Epithelial cell of esophagus (primary cell): Measurements from ENCODE around the gene CTSE.

Experiments used
- DNase-seq: peaks from one replicate; pipeline ENCODE4 v3.0.0; 2010; ENCODE audit warnings: low read depth
- H3K4me3 ChIP-seq: 2 replicates; pipeline ENCODE4 v1.5.1; 2011; ENCODE audit warnings: mild to moderate bottlenecking, low read length, control low read depth
- TF ChIP-seq, protein P1 (sequence below): IDR thresholded peaks from 2 replicates; pipeline ENCODE4 v1.5.1; 2011; ENCODE audit warnings: low read depth, mild to moderate bottlenecking, low read length, control low read depth, inconsistent platforms; ENCODE audit not compliant: insufficient read depth; ENCODE audit errors: missing control alignments

The CTSE gene

DNA sequence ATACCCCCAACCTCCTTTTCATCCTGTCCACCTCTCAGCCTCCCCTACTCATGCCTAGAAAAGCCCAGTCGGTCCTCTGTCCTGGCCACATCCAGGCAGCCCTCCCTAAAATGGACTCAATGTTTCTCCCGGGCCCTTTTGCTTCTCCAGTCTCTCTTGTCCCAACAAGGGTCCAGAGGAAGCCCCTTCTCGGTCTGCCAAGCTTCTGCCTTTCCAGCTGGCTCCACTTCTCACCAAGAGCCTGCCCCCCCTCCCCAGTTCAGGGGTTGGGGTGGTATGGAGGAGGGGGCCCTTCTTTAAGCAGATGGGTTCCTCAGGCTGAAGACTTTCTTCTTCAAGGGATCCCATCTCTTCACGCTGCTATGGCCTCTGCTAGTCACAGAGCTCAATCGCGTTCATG, 44.4 kb downstream of the CTSE start:
- TF ChIP-seq, protein P1, sequence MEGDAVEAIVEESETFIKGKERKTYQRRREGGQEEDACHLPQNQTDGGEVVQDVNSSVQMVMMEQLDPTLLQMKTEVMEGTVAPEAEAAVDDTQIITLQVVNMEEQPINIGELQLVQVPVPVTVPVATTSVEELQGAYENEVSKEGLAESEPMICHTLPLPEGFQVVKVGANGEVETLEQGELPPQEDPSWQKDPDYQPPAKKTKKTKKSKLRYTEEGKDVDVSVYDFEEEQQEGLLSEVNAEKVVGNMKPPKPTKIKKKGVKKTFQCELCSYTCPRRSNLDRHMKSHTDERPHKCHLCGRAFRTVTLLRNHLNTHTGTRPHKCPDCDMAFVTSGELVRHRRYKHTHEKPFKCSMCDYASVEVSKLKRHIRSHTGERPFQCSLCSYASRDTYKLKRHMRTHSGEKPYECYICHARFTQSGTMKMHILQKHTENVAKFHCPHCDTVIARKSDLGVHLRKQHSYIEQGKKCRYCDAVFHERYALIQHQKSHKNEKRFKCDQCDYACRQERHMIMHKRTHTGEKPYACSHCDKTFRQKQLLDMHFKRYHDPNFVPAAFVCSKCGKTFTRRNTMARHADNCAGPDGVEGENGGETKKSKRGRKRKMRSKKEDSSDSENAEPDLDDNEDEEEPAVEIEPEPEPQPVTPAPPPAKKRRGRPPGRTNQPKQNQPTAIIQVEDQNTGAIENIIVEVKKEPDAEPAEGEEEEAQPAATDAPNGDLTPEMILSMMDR = no peak
- DNase-seq = no peak
- no peak overlapping the region for H3K4me3 ChIP-seq

DNA sequence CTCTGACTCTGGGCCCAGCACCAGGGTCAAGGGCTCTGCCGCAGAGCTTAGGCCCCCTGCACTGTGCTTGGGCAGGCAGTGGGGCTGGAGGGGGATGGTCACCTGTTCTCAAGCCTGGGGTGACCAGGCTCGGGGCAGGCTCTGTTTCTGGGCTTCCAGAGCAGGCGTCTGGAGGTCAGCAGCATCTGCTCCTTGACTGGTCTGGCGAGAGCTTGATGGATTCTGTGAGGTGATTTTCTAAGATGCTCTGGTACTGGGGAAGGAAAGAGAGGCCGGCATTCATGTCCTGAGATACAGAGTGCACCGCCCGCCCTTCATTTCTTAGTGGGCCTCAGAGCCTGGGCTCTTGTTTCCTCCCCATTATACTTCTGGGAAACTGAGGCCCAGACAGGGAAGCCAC, 45.0 kb downstream of the CTSE start:
- no peak overlapping the region for H3K4me3 ChIP-seq
- DNase-seq = no peak
- TF ChIP-seq, protein P1 = no peak

DNA sequence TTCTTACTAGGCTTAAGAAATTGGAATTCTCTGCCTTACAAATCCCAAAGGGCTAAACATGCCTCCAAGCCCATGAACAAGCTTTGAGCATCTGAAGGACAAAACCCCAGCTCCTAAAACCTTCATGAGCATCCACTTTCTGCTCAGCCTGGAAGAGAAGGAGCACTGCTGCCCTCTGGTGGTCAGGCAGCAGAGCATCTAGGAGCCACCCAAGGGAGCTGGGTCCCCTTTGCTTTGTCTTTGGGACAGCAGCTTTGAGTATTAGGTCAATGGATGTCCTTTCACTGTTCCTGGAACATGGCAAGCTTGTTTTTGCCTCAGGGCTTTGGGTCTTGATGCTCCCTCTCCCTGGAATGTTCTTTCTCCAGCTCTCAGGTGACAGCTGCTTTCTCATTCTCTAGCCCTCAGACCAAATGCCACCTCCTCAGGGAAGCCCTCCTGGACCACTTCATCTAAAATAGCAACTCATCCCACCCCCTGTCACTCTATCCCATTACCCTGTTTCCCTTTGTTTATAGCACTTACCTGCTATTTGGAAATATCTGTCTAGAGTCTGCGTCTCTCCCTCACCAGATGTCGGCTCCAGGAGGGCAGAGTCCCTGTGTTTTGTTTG, 46.2 kb downstream of the CTSE start:
- peak; percentile 82 for DNase-seq
- TF ChIP-seq, protein P1 = peak; percentile 99
- no peak overlapping the region for H3K4me3 ChIP-seq

DNA sequence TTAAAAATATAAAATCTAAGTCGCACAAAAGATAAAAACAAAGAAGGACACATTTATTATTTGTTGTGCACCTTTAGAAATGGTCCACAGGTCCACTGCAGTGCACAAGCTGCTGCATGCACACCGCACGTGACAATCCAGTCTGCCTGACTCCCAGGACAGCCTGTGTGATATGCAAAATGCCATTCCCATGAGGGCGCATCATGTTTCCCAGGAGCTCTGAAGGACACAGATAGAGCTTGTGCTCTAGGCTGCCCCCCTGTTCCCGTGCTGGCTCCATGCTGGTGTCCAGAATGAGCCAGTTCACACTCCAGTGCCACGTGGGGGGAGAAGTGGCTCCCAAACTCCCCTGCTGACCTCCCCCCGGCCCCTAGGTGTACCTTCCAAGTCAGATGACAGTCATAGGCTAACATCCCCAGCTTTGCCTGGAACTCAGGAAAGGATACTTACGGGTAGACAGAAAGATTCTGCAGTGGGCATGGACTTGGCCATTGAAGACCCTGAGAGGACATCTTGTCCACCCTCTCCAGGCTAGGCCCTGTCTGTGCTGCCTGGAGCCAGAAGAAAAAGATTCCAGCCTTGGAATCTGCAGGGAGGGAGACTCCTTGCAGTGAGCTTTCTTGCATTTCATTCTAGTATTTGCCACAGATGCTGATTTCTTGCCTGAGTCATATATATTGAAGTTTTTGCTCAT, 46.8 kb downstream of the CTSE start:
- DNase-seq = peak; percentile 83
- no peak overlapping the region for H3K4me3 ChIP-seq
- TF ChIP-seq, protein P1 = peak; percentile 14

DNA sequence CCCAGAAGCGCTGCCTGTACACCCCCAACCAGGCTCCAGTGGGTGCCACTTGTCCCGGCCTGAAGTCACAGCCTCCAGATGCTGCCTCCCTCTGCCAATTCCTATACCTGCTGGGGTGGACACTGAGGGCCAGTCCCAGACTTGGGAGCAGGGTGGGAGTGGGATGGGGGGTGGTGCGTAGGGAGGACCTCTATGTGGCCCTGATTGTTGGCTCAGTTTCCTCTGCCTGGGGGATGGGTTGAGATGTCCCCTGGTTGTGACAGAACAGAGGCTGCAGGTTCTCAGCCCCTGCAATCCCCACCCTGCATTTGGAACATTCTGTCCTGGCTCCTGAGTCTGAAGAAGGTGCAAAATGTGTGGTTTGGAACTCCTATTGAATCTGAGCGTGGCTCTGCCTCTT, 47.7 kb downstream of the CTSE start:
- TF ChIP-seq, protein P1 = no peak
- DNase-seq = no peak
- H3K4me3 ChIP-seq = no peak overlapping the region

DNA sequence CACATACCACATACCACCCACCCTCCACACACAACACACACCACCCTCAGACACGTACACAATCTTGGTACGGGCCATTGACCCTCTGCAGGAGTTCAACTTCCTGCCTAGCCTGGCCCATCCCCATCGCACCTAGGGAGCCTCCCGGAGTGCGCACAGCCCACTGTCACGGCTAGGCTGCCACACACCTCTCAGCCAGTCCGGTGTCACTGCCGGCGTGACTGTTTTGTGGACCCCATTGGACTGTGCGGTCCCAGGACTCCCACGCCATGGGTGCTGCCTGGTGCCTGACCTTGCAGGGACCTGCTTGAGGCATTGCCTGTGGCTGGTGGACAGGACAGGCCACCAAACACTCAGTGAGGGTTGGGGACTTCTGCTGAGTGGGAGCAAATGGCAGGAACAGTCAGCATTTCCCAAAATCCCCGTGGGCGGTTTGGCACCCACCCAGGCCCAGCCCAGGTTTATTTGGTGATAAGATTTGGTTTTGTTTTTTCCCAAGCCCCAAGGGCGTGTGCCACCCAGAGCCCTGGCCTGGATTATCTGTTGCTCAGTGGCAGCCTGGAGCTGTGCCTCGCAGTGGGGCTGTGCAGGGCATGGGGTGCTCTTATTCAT, 48.2 kb downstream of the CTSE start:
- H3K4me3 ChIP-seq = no peak overlapping the region
- DNase-seq = no peak
- TF ChIP-seq, protein P1 = no peak
